Liver (tissue), 9 donors: Measurements from ENCODE around the gene CAMSAP2. TPM values are rescaled to one million over a fixed set of nuclear protein-coding genes. Genes with fewer than 3 reads are reported as not detected.

ENCODE experiments used
- DNase-seq: peaks from one replicate; pipeline ENCODE4 v3.0.0-alpha.2; 2017; ENCODE audit warnings: low spot score
- H3K27ac ChIP-seq, 2 donors: one replicate each; pipeline ENCODE4 v1.7.0; 2013; ENCODE audit warnings: inconsistent platforms in 2 of 2, low read length in 2 of 2, control low read depth in 1 of 2, low read depth in 1 of 2, mild to moderate bottlenecking in 1 of 2
- H3K27me3 ChIP-seq, 4 donors: one replicate each; pipeline versions ENCODE4 v1.6.1 to v1.7.0; 2013; ENCODE audit warnings: low read length in 3 of 4, inconsistent platforms in 1 of 4, mild to moderate bottlenecking in 1 of 4, moderate library complexity in 1 of 4; ENCODE audit not compliant: control insufficient read depth in 4 of 4, insufficient read depth in 4 of 4
- H3K36me3 ChIP-seq, 4 donors: one replicate each; pipeline versions ENCODE4 v1.6.1 to v1.7.0; 2013; ENCODE audit warnings: low read length in 3 of 4, mild to moderate bottlenecking in 3 of 4, low read depth in 1 of 4, moderate library complexity in 1 of 4; ENCODE audit not compliant: control insufficient read depth in 4 of 4, insufficient read depth in 3 of 4
- H3K4me1 ChIP-seq, 4 donors: one replicate each; pipeline versions ENCODE4 v1.6.1 to v1.7.0; 2013; ENCODE audit warnings: low read length in 3 of 4, mild to moderate bottlenecking in 3 of 4, moderate library complexity in 1 of 4; ENCODE audit not compliant: control insufficient read depth in 4 of 4, insufficient read depth in 4 of 4
- H3K4me3 ChIP-seq, 3 donors: one replicate each; pipeline versions ENCODE4 v1.6.1 to v1.7.0; 2013; ENCODE audit warnings: low read length in 3 of 3, control low read depth in 1 of 3, low read depth in 1 of 3, mild to moderate bottlenecking in 1 of 3
- H3K9ac ChIP-seq, 2 donors: one replicate each; pipeline ENCODE4 v1.7.0; 2013; ENCODE audit warnings: low read length in 2 of 2, mild to moderate bottlenecking in 2 of 2, moderate library complexity in 2 of 2, control low read depth in 1 of 2, low read depth in 1 of 2
- H3K9me3 ChIP-seq, 4 donors: one replicate each; pipeline versions ENCODE4 v1.6.1 to v1.7.0; 2013; ENCODE audit warnings: low read length in 3 of 4; ENCODE audit not compliant: control insufficient read depth in 4 of 4
- EGR1 ChIP-seq, 2 donors: IDR thresholded peaks; 2 replicates each; pipeline ENCODE4 v1.6.1; 2016 to 2018; ENCODE audit warnings: antibody characterized with exemption in 2 of 2, low read depth in 2 of 2
- FOXA1 ChIP-seq: IDR thresholded peaks from 2 replicates; pipeline ENCODE4 v1.6.1; 2016; ENCODE audit warnings: antibody characterized with exemption
- FOXA2 ChIP-seq: IDR thresholded peaks from 2 replicates; pipeline ENCODE4 v1.6.1; 2016; ENCODE audit warnings: antibody characterized with exemption
- GABPA ChIP-seq, 2 donors: IDR thresholded peaks in 1 of 2; conservative IDR thresholded peaks in 1 of 2; 2 replicates each; pipeline ENCODE4 v1.6.1; 2016; ENCODE audit warnings: antibody characterized with exemption in 2 of 2, mild to moderate bottlenecking in 1 of 2, moderate library complexity in 1 of 2
- HNF4A ChIP-seq, 2 donors: conservative IDR thresholded peaks; 2 replicates each; pipeline ENCODE4 v1.6.1; 2016; ENCODE audit warnings: antibody characterized with exemption in 2 of 2, mild to moderate bottlenecking in 2 of 2
- HNF4G ChIP-seq: IDR thresholded peaks from 2 replicates; pipeline ENCODE4 v1.6.1; 2016; ENCODE audit warnings: antibody characterized with exemption
- JUND ChIP-seq, 2 donors: IDR thresholded peaks; 2 replicates each; pipeline ENCODE4 v1.6.1; 2016; ENCODE audit warnings: antibody characterized with exemption in 2 of 2
- NR2F2 ChIP-seq: IDR thresholded peaks from 2 replicates; pipeline ENCODE4 v1.6.1; 2016; ENCODE audit warnings: antibody characterized with exemption
- RAD21 ChIP-seq, 2 donors: IDR thresholded peaks; 2 replicates each; pipeline ENCODE4 v1.6.1; 2016; ENCODE audit warnings: antibody characterized with exemption in 2 of 2, mild to moderate bottlenecking in 2 of 2
- RXRA ChIP-seq, 2 donors: IDR thresholded peaks; 2 replicates each; pipeline ENCODE4 v1.6.1; 2017 to 2018; ENCODE audit warnings: antibody characterized with exemption in 2 of 2, mild to moderate bottlenecking in 1 of 2
- SP1 ChIP-seq: IDR thresholded peaks from 2 replicates; pipeline ENCODE4 v1.6.1; 2018; ENCODE audit warnings: antibody characterized with exemption, mild to moderate bottlenecking
- YY1 ChIP-seq: IDR thresholded peaks from 2 replicates; pipeline ENCODE4 v1.6.1; 2016; ENCODE audit warnings: antibody characterized with exemption, mild to moderate bottlenecking
- WGBS: extraction: QIAGEN DNeasy Blood & Tissue Kit; methylation state at CpG from one replicate; pipeline ENCODE4 v1.1.7; 2013; 5-methylcytosine and 5-hydroxymethylcytosine counted together
- polyA plus RNA-seq, 2 donors: library from polyadenylated mRNA; stranded (reverse) in 1 of 2; unstranded in 1 of 2; fragments of 200-250 nt in 1 of 2; fragments of >200 nt in 1 of 2; fragmentation: Nextera tagmentation in 1 of 2; extraction: Ambion mirVana in 1 of 2; gene quantifications; one replicate each; pipeline versions ENCODE4 v1.2.1 to v1.2.3, GENCODE V29; 2013 to 2015
- total RNA-seq, 2 donors: library from RNA; depleted of rRNA; stranded (reverse); fragments of >200 nt; gene quantifications; one replicate each; pipeline ENCODE4 v1.2.3, GENCODE V29; 2014
- TF ChIP-seq, protein P1 (sequence below): IDR thresholded peaks from 2 replicates; pipeline ENCODE4 v1.6.1; 2016; ENCODE audit warnings: antibody characterized with exemption
- TF ChIP-seq, protein P2 (sequence below): IDR thresholded peaks from 2 replicates; pipeline ENCODE4 v1.6.1; 2016; ENCODE audit warnings: antibody characterized with exemption
- TF ChIP-seq, protein P3 (sequence below): IDR thresholded peaks from 2 replicates; pipeline ENCODE4 v1.6.1; 2016; ENCODE audit warnings: antibody characterized with exemption, mild to moderate bottlenecking
- TF ChIP-seq, protein P4 (sequence below): fragments of 150-350 bp; IDR thresholded peaks from 2 replicates; pipeline ENCODE4 v1.5.1; 2017; ENCODE audit warnings: improper control_type of control experiment, low read depth, low read length; ENCODE audit not compliant: missing input control
- TF ChIP-seq, protein P5 (sequence below): IDR thresholded peaks from 2 replicates; pipeline ENCODE4 v1.6.1; 2016; ENCODE audit warnings: antibody characterized with exemption
- donor health status: healthy.
- donor health status: healthy.
- donor health status: healthy.
- donor health status: healthy.
- donor health status: healthy.

Gene CAMSAP2
- total and polyA plus RNA-seq, 4 donors, result 1.9 to 8.6 (median 3.5) TPM

DNA sequence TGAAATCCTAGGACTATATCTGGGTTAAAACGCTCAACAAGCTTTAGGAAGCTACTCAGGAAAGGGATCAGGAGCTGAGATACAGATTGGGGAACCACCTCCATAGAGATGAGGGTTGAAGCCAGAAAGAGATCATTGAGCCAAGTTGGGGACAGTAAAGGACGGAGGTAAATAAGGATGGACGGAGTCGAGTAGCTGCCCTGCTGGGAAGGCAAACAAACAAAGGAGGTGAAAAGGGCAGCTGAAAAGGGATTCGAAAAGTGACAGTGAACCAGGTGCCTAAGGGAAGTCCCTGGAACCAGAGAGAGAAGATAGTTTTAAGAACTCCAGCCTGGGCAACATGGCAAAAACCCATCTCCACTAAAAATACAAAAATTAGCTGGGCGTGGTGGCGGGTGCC is 6.3 kb upstream of the CAMSAP2 start:
- TF ChIP-seq YY1 (no peak), RXRA (IDR thresholded peaks at IDR 0.05) (no peak), SP1 (no peak), EGR1 (IDR thresholded peaks at IDR 0.05; ENCODE audit: low read depth in 2 of 2) (no peak), NR2F2 (no peak), HNF4G (no peak), JUND (IDR thresholded peaks at IDR 0.05) (no peak), FOXA1 (no peak), RAD21 (IDR thresholded peaks at IDR 0.05) (no peak), HNF4A (conservative IDR thresholded peaks at IDR 0.05) (no peak), FOXA2 (no peak)
- TF ChIP-seq, protein P1, sequence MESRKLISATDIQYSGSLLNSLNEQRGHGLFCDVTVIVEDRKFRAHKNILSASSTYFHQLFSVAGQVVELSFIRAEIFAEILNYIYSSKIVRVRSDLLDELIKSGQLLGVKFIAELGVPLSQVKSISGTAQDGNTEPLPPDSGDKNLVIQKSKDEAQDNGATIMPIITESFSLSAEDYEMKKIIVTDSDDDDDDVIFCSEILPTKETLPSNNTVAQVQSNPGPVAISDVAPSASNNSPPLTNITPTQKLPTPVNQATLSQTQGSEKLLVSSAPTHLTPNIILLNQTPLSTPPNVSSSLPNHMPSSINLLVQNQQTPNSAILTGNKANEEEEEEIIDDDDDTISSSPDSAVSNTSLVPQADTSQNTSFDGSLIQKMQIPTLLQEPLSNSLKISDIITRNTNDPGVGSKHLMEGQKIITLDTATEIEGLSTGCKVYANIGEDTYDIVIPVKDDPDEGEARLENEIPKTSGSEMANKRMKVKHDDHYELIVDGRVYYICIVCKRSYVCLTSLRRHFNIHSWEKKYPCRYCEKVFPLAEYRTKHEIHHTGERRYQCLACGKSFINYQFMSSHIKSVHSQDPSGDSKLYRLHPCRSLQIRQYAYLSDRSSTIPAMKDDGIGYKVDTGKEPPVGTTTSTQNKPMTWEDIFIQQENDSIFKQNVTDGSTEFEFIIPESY, result no peak
- TF ChIP-seq, protein P2, sequence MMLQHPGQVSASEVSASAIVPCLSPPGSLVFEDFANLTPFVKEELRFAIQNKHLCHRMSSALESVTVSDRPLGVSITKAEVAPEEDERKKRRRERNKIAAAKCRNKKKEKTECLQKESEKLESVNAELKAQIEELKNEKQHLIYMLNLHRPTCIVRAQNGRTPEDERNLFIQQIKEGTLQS, result no peak
- TF ChIP-seq, protein P3, sequence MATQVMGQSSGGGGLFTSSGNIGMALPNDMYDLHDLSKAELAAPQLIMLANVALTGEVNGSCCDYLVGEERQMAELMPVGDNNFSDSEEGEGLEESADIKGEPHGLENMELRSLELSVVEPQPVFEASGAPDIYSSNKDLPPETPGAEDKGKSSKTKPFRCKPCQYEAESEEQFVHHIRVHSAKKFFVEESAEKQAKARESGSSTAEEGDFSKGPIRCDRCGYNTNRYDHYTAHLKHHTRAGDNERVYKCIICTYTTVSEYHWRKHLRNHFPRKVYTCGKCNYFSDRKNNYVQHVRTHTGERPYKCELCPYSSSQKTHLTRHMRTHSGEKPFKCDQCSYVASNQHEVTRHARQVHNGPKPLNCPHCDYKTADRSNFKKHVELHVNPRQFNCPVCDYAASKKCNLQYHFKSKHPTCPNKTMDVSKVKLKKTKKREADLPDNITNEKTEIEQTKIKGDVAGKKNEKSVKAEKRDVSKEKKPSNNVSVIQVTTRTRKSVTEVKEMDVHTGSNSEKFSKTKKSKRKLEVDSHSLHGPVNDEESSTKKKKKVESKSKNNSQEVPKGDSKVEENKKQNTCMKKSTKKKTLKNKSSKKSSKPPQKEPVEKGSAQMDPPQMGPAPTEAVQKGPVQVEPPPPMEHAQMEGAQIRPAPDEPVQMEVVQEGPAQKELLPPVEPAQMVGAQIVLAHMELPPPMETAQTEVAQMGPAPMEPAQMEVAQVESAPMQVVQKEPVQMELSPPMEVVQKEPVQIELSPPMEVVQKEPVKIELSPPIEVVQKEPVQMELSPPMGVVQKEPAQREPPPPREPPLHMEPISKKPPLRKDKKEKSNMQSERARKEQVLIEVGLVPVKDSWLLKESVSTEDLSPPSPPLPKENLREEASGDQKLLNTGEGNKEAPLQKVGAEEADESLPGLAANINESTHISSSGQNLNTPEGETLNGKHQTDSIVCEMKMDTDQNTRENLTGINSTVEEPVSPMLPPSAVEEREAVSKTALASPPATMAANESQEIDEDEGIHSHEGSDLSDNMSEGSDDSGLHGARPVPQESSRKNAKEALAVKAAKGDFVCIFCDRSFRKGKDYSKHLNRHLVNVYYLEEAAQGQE, result no peak
- H3K27me3 ChIP-seq, result no peaks in the 10 kb centered on the region
- no peaks in the 10 kb centered on the region for H3K4me1 ChIP-seq
- WGBS, result 65% methylated on average over 7 of the region's 7 CpGs
- H3K9me3 ChIP-seq, result no peaks in the 10 kb centered on the region
- H3K9ac ChIP-seq, result no peak overlapping the region
- no peak for DNase-seq
- no peak overlapping the region for H3K27ac ChIP-seq
- no peak overlapping the region for H3K4me3 ChIP-seq
- H3K36me3 ChIP-seq, result no peaks in the 10 kb centered on the region

DNA sequence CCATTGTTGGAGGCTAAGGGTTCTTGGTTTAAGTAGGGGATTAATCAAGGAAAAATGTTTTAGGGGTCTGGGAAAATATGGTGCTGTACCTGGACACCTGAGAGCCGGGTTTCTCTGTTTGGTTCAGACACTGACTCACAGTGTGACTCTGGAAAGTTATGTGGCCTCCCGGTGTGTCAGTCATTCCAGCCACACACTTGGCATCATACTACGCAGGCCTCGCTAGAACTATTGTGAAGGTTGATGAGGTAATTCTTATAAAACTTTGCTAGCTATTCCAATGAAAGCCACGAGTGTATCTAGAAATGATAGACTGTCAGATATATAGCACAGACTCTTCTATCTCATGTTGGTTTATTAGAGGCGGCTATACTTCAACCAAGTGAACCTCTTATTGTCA is 4.8 kb upstream of the CAMSAP2 start:
- no peaks in the 10 kb centered on the region for H3K36me3 ChIP-seq
- H3K27ac ChIP-seq, result no peak overlapping the region
- WGBS, result 92% methylated on average over 6 of the region's 6 CpGs
- DNase-seq, result no peak
- TF ChIP-seq EGR1 (IDR thresholded peaks at IDR 0.05; ENCODE audit: low read depth in 2 of 2) (no peak), HNF4A (conservative IDR thresholded peaks at IDR 0.05) (no peak), GABPA (IDR thresholded peaks at IDR 0.05 in 1 of 2, conservative IDR thresholded peaks at IDR 0.05 in 1 of 2) (no peak), HNF4G (no peak), RAD21 (IDR thresholded peaks at IDR 0.05) (no peak), FOXA1 (no peak), SP1 (no peak), NR2F2 (no peak), FOXA2 (no peak)
- TF ChIP-seq, protein P2, result no peak
- TF ChIP-seq, protein P4, sequence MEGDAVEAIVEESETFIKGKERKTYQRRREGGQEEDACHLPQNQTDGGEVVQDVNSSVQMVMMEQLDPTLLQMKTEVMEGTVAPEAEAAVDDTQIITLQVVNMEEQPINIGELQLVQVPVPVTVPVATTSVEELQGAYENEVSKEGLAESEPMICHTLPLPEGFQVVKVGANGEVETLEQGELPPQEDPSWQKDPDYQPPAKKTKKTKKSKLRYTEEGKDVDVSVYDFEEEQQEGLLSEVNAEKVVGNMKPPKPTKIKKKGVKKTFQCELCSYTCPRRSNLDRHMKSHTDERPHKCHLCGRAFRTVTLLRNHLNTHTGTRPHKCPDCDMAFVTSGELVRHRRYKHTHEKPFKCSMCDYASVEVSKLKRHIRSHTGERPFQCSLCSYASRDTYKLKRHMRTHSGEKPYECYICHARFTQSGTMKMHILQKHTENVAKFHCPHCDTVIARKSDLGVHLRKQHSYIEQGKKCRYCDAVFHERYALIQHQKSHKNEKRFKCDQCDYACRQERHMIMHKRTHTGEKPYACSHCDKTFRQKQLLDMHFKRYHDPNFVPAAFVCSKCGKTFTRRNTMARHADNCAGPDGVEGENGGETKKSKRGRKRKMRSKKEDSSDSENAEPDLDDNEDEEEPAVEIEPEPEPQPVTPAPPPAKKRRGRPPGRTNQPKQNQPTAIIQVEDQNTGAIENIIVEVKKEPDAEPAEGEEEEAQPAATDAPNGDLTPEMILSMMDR, result no peak
- TF ChIP-seq, protein P5, sequence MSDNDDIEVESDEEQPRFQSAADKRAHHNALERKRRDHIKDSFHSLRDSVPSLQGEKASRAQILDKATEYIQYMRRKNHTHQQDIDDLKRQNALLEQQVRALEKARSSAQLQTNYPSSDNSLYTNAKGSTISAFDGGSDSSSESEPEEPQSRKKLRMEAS, result no peak
- TF ChIP-seq, protein P1, result no peak
- H3K4me1 ChIP-seq, result peaks cover 0 to 7% (median 2%) of the 10 kb centered on the region in 4 donors
- no peak overlapping the region for H3K4me3 ChIP-seq
- no peaks in the 10 kb centered on the region for H3K27me3 ChIP-seq
- no peak overlapping the region for H3K9ac ChIP-seq
- no peaks in the 10 kb centered on the region for H3K9me3 ChIP-seq
